DMS 273 treated with DMSO at 0.1 percent for 48 hours (cell line): ENCODE measurements around the gene ZNF593.

Source experiments
- DNase-seq: peaks from one replicate; lab custom pipeline; 2025; lab: John Stamatoyannopoulos, UW

Gene ZNF593

DNA sequence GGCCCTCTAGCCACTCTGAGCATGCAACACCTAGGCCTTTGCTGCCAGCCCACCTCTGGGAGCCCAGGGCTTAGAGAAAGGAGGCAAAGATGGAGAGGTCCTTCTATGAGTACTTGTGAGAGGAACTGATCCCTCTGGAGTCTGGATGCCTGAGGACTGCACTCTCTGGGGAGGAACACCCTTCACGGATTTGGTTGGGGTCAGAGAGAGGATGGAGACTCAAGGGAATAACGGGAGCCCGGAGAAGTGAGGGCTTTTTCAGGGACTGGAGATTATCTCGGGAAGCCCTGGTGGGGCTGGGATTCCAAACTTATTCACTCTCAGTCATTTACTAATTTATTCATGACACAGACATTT lies 532 bp upstream of the ZNF593 start:
- no peak for DNase-seq

DNA sequence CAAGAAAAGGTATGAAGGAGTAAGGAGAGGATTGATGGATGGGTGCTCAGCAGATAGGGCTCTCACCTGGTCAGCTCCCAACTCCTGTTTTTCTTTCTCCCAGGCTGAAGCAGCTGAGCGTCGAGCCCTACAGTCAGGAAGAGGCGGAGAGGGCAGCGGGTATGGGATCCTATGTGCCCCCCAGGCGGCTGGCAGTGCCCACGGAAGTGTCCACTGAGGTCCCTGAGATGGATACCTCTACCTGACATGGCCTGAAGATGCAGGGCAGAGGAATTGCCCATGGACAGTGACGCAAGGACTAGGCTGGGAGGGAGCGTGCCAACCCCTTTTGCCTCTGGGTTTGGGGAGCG lies 739 bp downstream of the ZNF593 start:
- no peak for DNase-seq

GRCh38 chr1:26171084-26172072 lies 1.7 kb downstream of the ZNF593 start, which contains the start of gene ZNF593OS:
Gene ZNF593OS, minus strand, starts transcription at chr1:26171832. Its CDS starts 171 bp downstream, at chr1:26171661.
- no peak for DNase-seq

DNA sequence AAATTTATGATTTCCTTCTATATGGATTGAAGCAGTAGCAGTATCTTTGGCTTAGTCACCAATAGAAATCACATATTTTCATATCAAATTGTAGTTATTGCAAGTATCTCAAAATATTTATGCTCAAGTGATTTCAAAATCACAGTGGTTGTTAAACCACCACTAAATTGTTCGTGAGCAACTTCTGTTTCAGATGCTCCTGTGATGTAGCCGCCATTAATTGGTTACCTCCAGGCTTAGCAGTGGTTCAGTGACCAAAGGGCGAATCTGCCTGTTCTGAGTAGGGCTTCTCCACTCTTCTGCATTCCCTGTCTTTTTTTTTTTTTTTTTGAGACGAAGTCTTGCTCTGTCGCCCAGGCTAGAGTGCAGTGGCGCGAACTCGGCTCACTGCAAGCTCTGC lies 5.6 kb downstream of the ZNF593 start:
- DNase-seq: no peak

- DNase-seq: no peak
These were observed 7.5 kb downstream of the ZNF593 start, which contains the start of gene CNKSR1 for GRCh38 chr1:26177182-26177684. Gene CNKSR1, plus strand, starts transcription at chr1:26177491. Its CDS starts 57 bp downstream, at chr1:26177548.

DNA sequence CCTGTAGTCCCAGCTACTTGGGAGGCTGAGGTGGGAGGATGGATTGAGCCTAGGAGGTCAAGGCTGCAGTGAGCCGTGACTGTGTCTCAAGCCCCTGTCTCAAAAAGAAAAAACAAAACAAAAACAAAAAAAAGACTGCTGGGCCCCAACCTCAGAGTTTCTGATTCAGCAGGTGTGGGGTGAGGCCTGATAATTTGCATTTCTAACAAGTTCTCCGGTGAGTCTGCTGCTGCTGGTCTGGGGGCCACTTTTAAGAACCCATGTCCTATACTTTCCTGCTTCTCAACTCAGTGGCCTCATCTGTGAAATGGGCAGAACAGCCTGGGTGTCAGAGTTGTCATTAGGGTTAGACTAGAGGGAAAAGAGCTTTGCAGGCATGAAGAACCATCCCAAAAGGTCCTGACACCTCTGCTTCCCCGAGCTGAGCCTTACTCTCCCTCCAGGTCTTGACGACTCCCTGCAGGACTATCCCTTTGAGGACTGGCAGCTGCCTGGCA lies 10.3 kb downstream of the ZNF593 start:
- no peak for DNase-seq

DNA sequence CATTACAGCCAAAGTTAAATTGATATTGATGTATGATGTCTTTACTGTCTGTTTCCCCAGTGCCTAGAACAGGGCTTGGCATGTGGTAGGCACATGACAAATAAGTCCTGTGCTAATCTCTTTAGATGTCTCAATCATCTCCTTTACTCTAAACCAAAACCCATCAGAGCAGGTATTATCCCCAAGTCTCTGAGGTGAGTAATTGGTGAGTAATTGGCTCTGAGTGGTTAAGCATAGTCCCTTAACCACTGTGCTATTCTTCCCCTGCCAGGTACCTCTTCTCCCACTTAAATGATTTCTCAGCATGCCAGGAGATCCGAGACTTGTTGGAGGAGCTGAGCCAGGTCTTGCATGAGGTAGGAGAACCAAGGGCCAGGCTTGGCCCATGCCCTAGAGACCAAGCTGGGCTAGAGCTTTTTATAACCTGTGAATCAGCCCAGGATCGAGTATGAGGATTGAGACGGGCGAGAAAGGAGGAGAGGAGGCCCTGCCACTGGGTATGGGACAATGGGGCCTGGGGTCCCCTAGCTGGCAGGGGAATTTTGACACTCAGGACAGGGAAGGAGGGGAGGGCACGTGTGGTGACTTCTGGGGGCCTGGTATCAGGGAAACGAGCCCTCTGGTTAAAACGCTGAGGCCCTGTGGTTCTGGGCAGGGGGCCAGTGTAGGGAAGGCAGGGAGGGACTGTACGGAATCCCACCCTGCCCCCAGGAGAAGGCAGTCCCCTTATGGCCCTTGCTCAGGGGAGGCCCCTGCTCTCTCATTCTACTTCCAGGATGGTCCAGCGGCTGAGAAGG lies 12.1 kb downstream of the ZNF593 start:
- no peak for DNase-seq

GRCh38 chr1:26182383-26182696 lies 12.6 kb downstream of the ZNF593 start:
- DNase-seq: no peak

DNA sequence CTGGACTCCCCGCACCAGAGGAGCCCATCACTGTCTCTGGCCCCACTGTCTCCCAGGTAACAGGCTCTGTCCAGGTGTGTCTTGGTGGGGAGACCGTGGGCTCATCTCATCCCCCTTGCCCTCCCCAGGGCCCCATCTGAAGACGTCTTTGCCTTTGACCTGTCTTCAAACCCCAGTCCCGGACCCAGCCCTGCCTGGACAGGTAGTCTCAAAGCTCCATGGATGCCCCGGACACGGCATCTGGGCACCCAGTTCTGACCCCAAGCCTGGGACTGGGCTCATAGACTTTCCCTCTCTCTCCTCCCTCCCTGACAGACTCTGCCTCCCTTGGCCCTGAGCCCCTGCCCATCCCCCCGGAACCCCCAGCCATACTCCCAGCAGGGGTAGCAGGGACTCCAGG lies 14.4 kb downstream of the ZNF593 start:
- DNase-seq: no peak

DNA sequence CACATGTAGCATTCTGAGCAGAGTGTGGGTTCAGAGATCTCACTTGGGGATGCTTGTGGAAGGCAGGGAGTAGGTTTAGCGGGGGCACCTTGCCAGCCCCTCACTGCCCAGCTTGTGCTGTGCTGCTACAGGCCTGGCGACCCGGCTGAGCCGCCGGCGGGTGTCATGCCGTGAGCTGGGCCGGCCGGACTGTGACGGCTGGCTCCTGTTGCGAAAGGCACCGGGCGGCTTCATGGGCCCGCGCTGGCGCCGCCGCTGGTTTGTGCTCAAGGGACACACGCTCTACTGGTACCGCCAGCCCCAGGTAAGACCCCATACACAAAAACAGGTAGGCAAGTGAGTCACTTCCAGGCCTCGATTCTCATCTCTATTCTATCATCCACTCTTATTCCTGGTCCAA lies 15.2 kb downstream of the ZNF593 start:
- no peak for DNase-seq

DNA sequence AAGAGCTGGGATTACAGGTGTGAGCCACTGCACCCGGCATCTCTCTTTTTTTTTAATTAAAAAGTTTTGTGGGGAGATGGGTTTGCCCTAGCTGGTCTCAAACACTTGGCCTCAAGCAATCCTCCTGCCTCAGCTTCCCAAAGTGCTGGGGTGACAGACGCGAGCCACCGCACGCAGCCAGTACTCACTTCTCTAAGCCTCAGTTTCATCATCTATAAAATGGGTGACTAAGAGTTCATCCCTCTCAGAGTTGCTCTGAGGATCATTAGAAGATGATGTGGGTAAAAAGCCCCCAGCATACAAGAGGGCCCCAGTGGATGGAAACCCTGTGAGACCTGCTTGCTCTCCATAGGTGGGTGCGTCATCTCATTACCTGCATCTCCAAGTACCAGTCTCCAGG lies 18.2 kb downstream of the ZNF593 start:
- no peak for DNase-seq

- no peak for DNase-seq
These were observed 18.8 kb downstream of the ZNF593 start for GRCh38 chr1:26188477-26188876.

- no peak for DNase-seq
These were observed 19.6 kb downstream of the ZNF593 start for GRCh38 chr1:26189331-26189730.

DNA sequence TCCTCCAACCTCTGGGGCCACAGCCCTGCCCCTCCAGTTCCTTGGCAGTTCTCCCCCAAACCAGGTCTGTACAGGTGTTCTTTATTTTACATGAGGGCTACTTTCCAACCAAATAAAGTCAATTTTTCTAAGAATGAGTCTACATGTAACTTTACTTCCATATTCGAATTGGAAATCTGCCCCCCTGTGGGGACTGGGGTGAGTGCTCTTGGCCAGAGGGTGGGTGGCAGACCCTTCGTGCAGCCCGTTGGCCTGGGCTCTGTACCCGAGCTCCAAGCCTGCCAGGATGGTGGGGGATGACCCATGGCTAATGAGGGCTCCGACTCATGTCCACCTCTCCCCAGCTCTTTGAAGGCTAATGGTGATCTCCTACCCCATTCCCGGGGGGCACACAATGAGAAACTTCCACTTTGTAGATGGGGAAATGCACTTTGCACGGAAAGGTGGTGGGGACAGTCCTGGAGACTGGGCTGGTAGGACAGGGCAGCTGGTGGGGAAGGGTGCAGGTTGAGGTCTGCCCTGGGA lies 20.1 kb downstream of the ZNF593 start:
- no peak for DNase-seq

- no peak for DNase-seq
These were observed 20.8 kb downstream of the ZNF593 start, which contains the start of gene CATSPER4 for GRCh38 chr1:26190373-26190987. Gene CATSPER4, plus strand, starts transcription at chr1:26190602. Its CDS starts 26 bp downstream, at chr1:26190628.

- no peak for DNase-seq
These were observed 22.0 kb downstream of the ZNF593 start for GRCh38 chr1:26191739-26192138.

DNA sequence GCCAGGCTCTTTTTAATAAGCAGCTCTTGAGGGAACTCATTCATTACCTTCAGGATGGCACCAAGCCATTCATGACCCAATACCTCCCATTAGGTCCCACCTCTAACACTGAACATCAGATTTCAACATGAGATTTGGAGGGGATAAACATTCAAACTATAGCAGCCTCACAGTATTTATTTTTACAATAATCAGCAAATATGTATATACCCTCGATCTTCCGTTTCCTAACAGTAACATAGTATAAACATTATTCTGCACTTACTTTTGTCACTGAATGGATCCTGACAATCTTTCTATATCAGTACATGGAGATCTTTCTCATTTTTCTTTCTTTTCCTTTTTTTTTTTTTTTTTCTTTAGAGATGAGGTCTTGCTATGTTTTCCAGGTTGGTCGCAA lies 26.1 kb downstream of the ZNF593 start:
- DNase-seq: no peak

- DNase-seq: no peak
These were observed 27.6 kb downstream of the ZNF593 start for GRCh38 chr1:26197301-26197700.

DNA sequence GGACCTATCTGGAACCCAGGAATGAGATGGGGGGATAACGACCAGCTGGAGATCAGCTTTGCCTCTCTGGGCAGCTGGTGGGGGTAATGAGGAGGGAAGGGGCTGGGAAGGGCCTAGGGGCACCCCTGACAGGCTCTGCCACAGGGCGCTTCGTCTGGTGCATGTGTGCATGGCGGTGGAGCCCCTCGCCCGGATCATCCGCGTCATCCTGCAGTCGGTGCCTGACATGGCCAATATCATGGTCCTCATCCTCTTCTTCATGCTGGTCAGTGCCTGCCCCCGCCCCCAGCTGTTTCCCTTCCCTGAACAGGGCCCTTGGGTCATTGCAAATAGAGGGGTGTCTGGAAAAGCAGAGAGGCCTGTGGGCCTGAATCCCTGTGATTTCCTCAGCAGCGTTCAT lies 28.1 kb downstream of the ZNF593 start:
- DNase-seq: no peak

- DNase-seq: no peak
These were observed 30.7 kb downstream of the ZNF593 start for GRCh38 chr1:26200413-26200812.

- DNase-seq: no peak
These were observed 34.1 kb downstream of the ZNF593 start for GRCh38 chr1:26203642-26204318.
